Calu3 (cell line): ENCODE results near the gene MS4A4E. TPM values are rescaled to one million over a fixed set of nuclear protein-coding genes. Genes with fewer than 3 reads are reported as not detected.

Experiments used
- BruUV-seq: library from RNA; stranded (reverse); fragments of 400-500 nt; replicated peaks from 2 replicates; lab custom pipeline; 2021; lab: Mats Ljungman, UMichigan
- CTCF ChIA-PET: fragments of 300-600 bp; sonication (Branson Sonifier 250); formaldehyde crosslinking; loops from one replicate; lab custom pipeline; 2022; ENCODE audit warnings: antibody characterized with exemption; lab: Charles Lee
- DNase-seq: peaks from one replicate; pipeline ENCODE4 v3.0.0; 2022
- H3K27ac Mint-ChIP-seq: one replicate; pipeline ENCODE4 v1.8.0; 2022; ENCODE audit warnings: mixed read lengths; ENCODE audit not compliant: unreplicated experiment
- H3K27me3 Mint-ChIP-seq: one replicate; pipeline ENCODE4 v1.8.0; 2022; ENCODE audit warnings: mixed read lengths; ENCODE audit not compliant: unreplicated experiment
- H3K36me3 Mint-ChIP-seq: one replicate; pipeline ENCODE4 v1.8.0; 2022; ENCODE audit warnings: mild to moderate bottlenecking, moderate library complexity, mixed read lengths; ENCODE audit not compliant: insufficient read depth, unreplicated experiment
- H3K4me1 Mint-ChIP-seq: one replicate; pipeline ENCODE4 v1.8.0; 2022; ENCODE audit warnings: mild to moderate bottlenecking, low read depth, mixed read lengths; ENCODE audit not compliant: unreplicated experiment
- H3K4me3 Mint-ChIP-seq: one replicate; pipeline ENCODE4 v1.8.0; 2022; ENCODE audit warnings: mild to moderate bottlenecking, low read depth, moderate library complexity, mixed read lengths; ENCODE audit not compliant: unreplicated experiment
- H3K9me3 Mint-ChIP-seq: one replicate; pipeline ENCODE4 v1.8.0; 2022; ENCODE audit warnings: low read depth, mixed read lengths; ENCODE audit not compliant: unreplicated experiment
- CTCF ChIP-seq: fragments of 200-600 bp; IDR thresholded peaks from one replicate; pipeline ENCODE4 v1.8.0; 2022; ENCODE audit warnings: antibody characterized with exemption; ENCODE audit not compliant: unreplicated experiment
- intact Hi-C: fragments of 100-400 bp; cut with micrococcal nuclease; formaldehyde crosslinking; loops from one replicate; pipeline ENCODE4 v1.10.0; 2022; ENCODE audit not compliant: unreplicated experiment
- total RNA-seq: library from RNA; stranded (reverse); gene quantifications from 2 replicates; pipeline ENCODE4 v1.2.3, GENCODE V29; 2022

MS4A4E gene
- total RNA-seq, 1 experiment from 2014 or later = not detected

- Mint-ChIP-seq H3K27me3 (no peaks in the 10 kb centered on the region), H3K9me3 (no peaks in the 10 kb centered on the region), H3K36me3 (peaks cover 19% of the 10 kb centered on the region), H3K4me3 (no peak overlapping the region), H3K27ac (peak overlapping the region; percentile 13), H3K4me1 (peaks cover 86% of the 10 kb centered on the region)
- no peak for TF ChIP-seq CTCF
- intact Hi-C loops = loop anchor here (10.0 kb wide), 1 partner anchor 173 kb away; no protein-coding TSS in a partner anchor
- no peak for DNase-seq
- BruUV-seq = no TSS peak
- CTCF ChIA-PET = interaction anchor here (4.1 kb wide), 1 partner anchor 80 kb away, joined by 72 read pairs; no protein-coding TSS in a partner anchor
Measured at GRCh38 chr11:60172011-60172410, 70.9 kb downstream of the MS4A4E start.

- peak; percentile 37 for DNase-seq
- TF ChIP-seq CTCF = no peak
- H3K27ac Mint-ChIP-seq = peak overlapping the region; percentile 81
- H3K4me1 Mint-ChIP-seq = peaks cover 92% of the 10 kb centered on the region
- BruUV-seq = no TSS peak
- CTCF ChIA-PET = interaction anchor here (4.1 kb wide), 1 partner anchor 81 kb away, joined by 72 read pairs; no protein-coding TSS in a partner anchor
- H3K9me3 Mint-ChIP-seq = no peaks in the 10 kb centered on the region
- H3K36me3 Mint-ChIP-seq = peaks cover 23% of the 10 kb centered on the region
- H3K27me3 Mint-ChIP-seq = no peaks in the 10 kb centered on the region
- H3K4me3 Mint-ChIP-seq = no peak overlapping the region
- intact Hi-C loops = loop anchor here (10.0 kb wide), 1 partner anchor 174 kb away; no protein-coding TSS in a partner anchor
Measured at GRCh38 chr11:60170566-60170965, 72.4 kb downstream of the MS4A4E start.

GRCh38 chr11:60169264-60169915, 73.5 kb downstream of the MS4A4E start:
- DNase-seq = peak; percentile 90
- Mint-ChIP-seq H3K36me3 (peaks cover 23% of the 10 kb centered on the region), H3K27ac (peak overlapping the region; percentile 81), H3K4me3 (no peak overlapping the region), H3K4me1 (peaks cover 80% of the 10 kb centered on the region), H3K9me3 (peaks cover 2% of the 10 kb centered on the region), H3K27me3 (no peaks in the 10 kb centered on the region)
- BruUV-seq = no TSS peak
- peak; percentile 62 for TF ChIP-seq CTCF
- intact Hi-C loops = loop anchor here (1.0 to 2.0 kb wide), 2 partner anchors 43 to 82 kb away; no protein-coding TSS in a partner anchor
- CTCF ChIA-PET = interaction anchor here (0.6 to 4.1 kb wide), 8 partner anchors 35 to 1519 kb away, joined by 3 to 72 read pairs (median 3); partner anchors contain the start of gene TCN1

GRCh38 chr11:60168306-60168705, 74.6 kb downstream of the MS4A4E start:
- intact Hi-C loops = loop anchor here (2.0 kb wide), 1 partner anchor 42 kb away; no protein-coding TSS in a partner anchor
- BruUV-seq = no TSS peak
- Mint-ChIP-seq H3K4me3 (no peak overlapping the region), H3K9me3 (peaks cover 2% of the 10 kb centered on the region), H3K27me3 (no peaks in the 10 kb centered on the region), H3K4me1 (peaks cover 74% of the 10 kb centered on the region), H3K36me3 (peaks cover 23% of the 10 kb centered on the region), H3K27ac (peak overlapping the region; percentile 81)
- DNase-seq = peak; percentile 58
- no peak for TF ChIP-seq CTCF
- CTCF ChIA-PET = no interaction called here
